ENCODE data around the gene SIK3.
"Not testable (repeated sequence)": the region's sequence is repeated elsewhere in the genome, so short reads cannot be mapped to it uniquely, and the experiment has no call there.

Gene SIK3

GRCh38 chr11:117126223-117126965 lies 28.2 kb upstream of the SIK3 start:
- no peak overlapping the region for H3K4me3 ChIP-seq (ENCODE audit: low read length)
- no peak for TF ChIP-seq ZNF274 (IDR thresholded peaks at IDR 0.05; ENCODE audit: low read depth, low read length)

GRCh38 chr11:117122556-117122955 lies 24.3 kb upstream of the SIK3 start:
- no peak overlapping the region for H3K4me3 ChIP-seq (ENCODE audit: low read length)
- no peak for TF ChIP-seq ZNF274 (IDR thresholded peaks at IDR 0.05; ENCODE audit: low read depth, low read length)

- H3K4me3 ChIP-seq (ENCODE audit: low read length): no peak overlapping the region
- no peak for TF ChIP-seq ZNF274 (IDR thresholded peaks at IDR 0.05; ENCODE audit: low read depth, low read length)
Measured at GRCh38 chr11:117121176-117121575, 22.9 kb upstream of the SIK3 start.

GRCh38 chr11:117117681-117118080 lies 19.5 kb upstream of the SIK3 start:
- TF ChIP-seq ZNF274 (IDR thresholded peaks at IDR 0.05; ENCODE audit: low read depth, low read length): no peak
- H3K4me3 ChIP-seq (ENCODE audit: low read length): no peak overlapping the region

GRCh38 chr11:117112939-117113338 lies 14.7 kb upstream of the SIK3 start:
- not testable (repeated sequence) for H3K4me3 ChIP-seq (ENCODE audit: low read length)

- not testable (repeated sequence) for H3K4me3 ChIP-seq (ENCODE audit: low read length)
Measured at GRCh38 chr11:117112497-117112896, 14.3 kb upstream of the SIK3 start.

- no peak for TF ChIP-seq ZNF274 (IDR thresholded peaks at IDR 0.05; ENCODE audit: low read depth, low read length)
Measured at GRCh38 chr11:117110294-117110950, 12.2 kb upstream of the SIK3 start.

GRCh38 chr11:117107701-117108590 lies 9.7 kb upstream of the SIK3 start:
- TF ChIP-seq ZNF274 (IDR thresholded peaks at IDR 0.05; ENCODE audit: low read depth, low read length): no peak
- no peak overlapping the region for H3K4me3 ChIP-seq (ENCODE audit: low read length)

More at GRCh38 chr11:117110294-117110950, 12.2 kb upstream of the SIK3 start:
- H3K4me3 ChIP-seq (ENCODE audit: low read length): no peak overlapping the region

GRCh38 chr11:117100556-117100955 lies 2.3 kb upstream of the SIK3 start:
- TF ChIP-seq ZNF274 (IDR thresholded peaks at IDR 0.05; ENCODE audit: low read depth, low read length): no peak
- no peak overlapping the region for H3K4me3 ChIP-seq (ENCODE audit: low read length)

- H3K4me3 ChIP-seq (ENCODE audit: low read length): no peak overlapping the region
- TF ChIP-seq ZNF274 (IDR thresholded peaks at IDR 0.05; ENCODE audit: low read depth, low read length): no peak
Measured at GRCh38 chr11:117099696-117100095, 1.5 kb upstream of the SIK3 start.

- TF ChIP-seq ZNF274 (IDR thresholded peaks at IDR 0.05; ENCODE audit: low read depth, low read length): no peak
- H3K4me3 ChIP-seq (ENCODE audit: low read length): peak overlapping the region; percentile 78
Measured at GRCh38 chr11:117097389-117098268, 599 bp downstream of the SIK3 start.

- H3K4me3 ChIP-seq (ENCODE audit: low read length): peak overlapping the region; percentile 78
- TF ChIP-seq ZNF274 (IDR thresholded peaks at IDR 0.05; ENCODE audit: low read depth, low read length): no peak
Measured at GRCh38 chr11:117097014-117097388, 1.2 kb downstream of the SIK3 start.

GRCh38 chr11:117096201-117096991 lies 1.8 kb downstream of the SIK3 start:
- no peak for TF ChIP-seq ZNF274 (IDR thresholded peaks at IDR 0.05; ENCODE audit: low read depth, low read length)
- peak overlapping the region; percentile 78; the same call in 1 of the 2 replicates for H3K4me3 ChIP-seq (ENCODE audit: low read length)
